GM19455 (cell line): ENCODE data around the gene RASA3.
A peak's percentile ranks its signal among the peaks of the same experiment; 100 is the strongest.

Experiments used
- ATAC-seq: cut with Tn5 transposase; IDR thresholded peaks from one replicate; pipeline ENCODE4 v1.9.1; 2021; ENCODE audit not compliant: unreplicated experiment

The RASA3 gene

GRCh38 chr13:113962386-113962785 is 170.0 kb downstream of the RASA3 start:
- ATAC-seq, result no peak

GRCh38 chr13:113960276-113960948 is 172.0 kb downstream of the RASA3 start:
- no peak for ATAC-seq

- ATAC-seq, result no peak
These were observed 173.2 kb downstream of the RASA3 start for GRCh38 chr13:113959198-113959597.

- no peak for ATAC-seq
These were observed 174.1 kb downstream of the RASA3 start for GRCh38 chr13:113958373-113958772.

- ATAC-seq, result no peak
These were observed 175.9 kb downstream of the RASA3 start for GRCh38 chr13:113956571-113956970.

GRCh38 chr13:113955691-113956090 is 176.7 kb downstream of the RASA3 start:
- no peak for ATAC-seq

- ATAC-seq, result no peak
These were observed 177.2 kb downstream of the RASA3 start for GRCh38 chr13:113955235-113955634.

GRCh38 chr13:113954046-113954835 is 178.2 kb downstream of the RASA3 start:
- no peak for ATAC-seq

- no peak for ATAC-seq
These were observed 178.9 kb downstream of the RASA3 start for GRCh38 chr13:113953561-113953960.

- ATAC-seq, result no peak
These were observed 179.4 kb downstream of the RASA3 start for GRCh38 chr13:113952983-113953520.

- ATAC-seq, result no peak
These were observed 180.1 kb downstream of the RASA3 start for GRCh38 chr13:113952151-113952982.

GRCh38 chr13:113951246-113951999 is 181.0 kb downstream of the RASA3 start:
- ATAC-seq, result peak; percentile 81

- ATAC-seq, result no peak
These were observed 181.8 kb downstream of the RASA3 start for GRCh38 chr13:113950451-113951245.

GRCh38 chr13:113949546-113949945 is 182.9 kb downstream of the RASA3 start:
- ATAC-seq, result no peak

GRCh38 chr13:113948034-113948742 is 184.2 kb downstream of the RASA3 start:
- ATAC-seq, result no peak

GRCh38 chr13:113947311-113948033 is 185.0 kb downstream of the RASA3 start:
- no peak for ATAC-seq

- ATAC-seq, result no peak
These were observed 185.8 kb downstream of the RASA3 start for GRCh38 chr13:113946409-113947181.
